Skeletal muscle tissue (tissue), 3 donors: ENCODE data around the gene ARHGAP11B.
"Not testable (repeated sequence)": the region's sequence is repeated elsewhere in the genome, so short reads cannot be mapped to it uniquely, and the experiment has no call there.

Source experiments
- H3K27ac ChIP-seq: one replicate; pipeline ENCODE4 v1.7.0; 2013; ENCODE audit warnings: mild to moderate bottlenecking, low read depth, low read length, inconsistent platforms
- H3K27me3 ChIP-seq, 3 donors: one replicate each; pipeline ENCODE4 v1.7.0; 2013; ENCODE audit warnings: low read length in 3 of 3; ENCODE audit not compliant: control insufficient read depth in 3 of 3, insufficient read depth in 3 of 3
- H3K36me3 ChIP-seq, 3 donors: one replicate each; pipeline ENCODE4 v1.7.0; 2013; ENCODE audit warnings: low read length in 3 of 3; ENCODE audit not compliant: control insufficient read depth in 3 of 3, insufficient read depth in 3 of 3
- H3K4me1 ChIP-seq, 3 donors: one replicate each; pipeline ENCODE4 v1.7.0; 2013; ENCODE audit warnings: low read length in 3 of 3, mild to moderate bottlenecking in 3 of 3; ENCODE audit not compliant: control insufficient read depth in 3 of 3, insufficient read depth in 3 of 3
- H3K4me3 ChIP-seq, 3 donors: one replicate each; pipeline ENCODE4 v1.7.0; 2013; ENCODE audit warnings: low read length in 3 of 3
- H3K9ac ChIP-seq, 3 donors: one replicate each; pipeline ENCODE4 v1.7.0; 2013; ENCODE audit warnings: low read length in 3 of 3, mild to moderate bottlenecking in 3 of 3, moderate library complexity in 2 of 3, low read depth in 1 of 3
- H3K9me3 ChIP-seq, 3 donors: one replicate each; pipeline ENCODE4 v1.7.0; 2013; ENCODE audit warnings: low read length in 3 of 3; ENCODE audit not compliant: control insufficient read depth in 3 of 3
- donor health status: Osteomylitis.

ARHGAP11B gene

GRCh38 chr15:30625436-30626193 lies at the start of gene ARHGAP11B:
Gene ARHGAP11B, plus strand, starts transcription at chr15:30626128.
- H3K36me3 ChIP-seq, H3K27me3 ChIP-seq, H3K4me1 ChIP-seq, H3K9me3 ChIP-seq: not testable (repeated sequence)
- peak within 1 kb of the TSS; percentile 93 for H3K27ac ChIP-seq
- peak within 1 kb of the TSS; percentile 67 to 85 (median 83) for H3K4me3 ChIP-seq
- peak within 1 kb of the TSS; percentile 73 to 89 (median 74) for H3K9ac ChIP-seq

GRCh38 chr15:30579394-30579970 lies 46.4 kb upstream of the ARHGAP11B start:
- H3K9me3 ChIP-seq, H3K4me3 ChIP-seq, H3K9ac ChIP-seq, H3K36me3 ChIP-seq, H3K4me1 ChIP-seq, H3K27ac ChIP-seq, H3K27me3 ChIP-seq: not testable (repeated sequence)

GRCh38 chr15:30580716-30581115 lies 45.2 kb upstream of the ARHGAP11B start:
- not testable (repeated sequence) for H3K36me3 ChIP-seq, H3K9ac ChIP-seq, H3K27ac ChIP-seq, H3K9me3 ChIP-seq, H3K27me3 ChIP-seq, H3K4me3 ChIP-seq, H3K4me1 ChIP-seq

GRCh38 chr15:30598953-30599352 lies 27.0 kb upstream of the ARHGAP11B start:
- not testable (repeated sequence) for H3K9ac ChIP-seq, H3K4me3 ChIP-seq, H3K4me1 ChIP-seq, H3K36me3 ChIP-seq, H3K9me3 ChIP-seq, H3K27me3 ChIP-seq, H3K27ac ChIP-seq

- H3K4me1 ChIP-seq, H3K4me3 ChIP-seq, H3K27me3 ChIP-seq, H3K9me3 ChIP-seq, H3K36me3 ChIP-seq, H3K9ac ChIP-seq, H3K27ac ChIP-seq: not testable (repeated sequence)
These were observed 22.1 kb upstream of the ARHGAP11B start, which contains the start of gene GOLGA8H for GRCh38 chr15:30603796-30604195. Gene GOLGA8H, plus strand, starts transcription at chr15:30604028. Its CDS starts 98 bp downstream, at chr15:30604126.

GRCh38 chr15:30612271-30612670 lies 13.7 kb upstream of the ARHGAP11B start:
- not testable (repeated sequence) for H3K27ac ChIP-seq, H3K27me3 ChIP-seq, H3K4me3 ChIP-seq, H3K9ac ChIP-seq, H3K36me3 ChIP-seq, H3K9me3 ChIP-seq, H3K4me1 ChIP-seq

- not testable (repeated sequence) for H3K27me3 ChIP-seq, H3K27ac ChIP-seq, H3K9ac ChIP-seq, H3K36me3 ChIP-seq, H3K9me3 ChIP-seq, H3K4me3 ChIP-seq, H3K4me1 ChIP-seq
These were observed 4.6 kb upstream of the ARHGAP11B start for GRCh38 chr15:30621342-30621741.

- Histone ChIP-seq H3K4me3 (peak overlapping the region; percentile 67 to 85 (median 83)), H3K9ac (peak overlapping the region; percentile 73 to 89 (median 74)), H3K27ac (peak overlapping the region; percentile 93)
- H3K36me3 ChIP-seq, H3K27me3 ChIP-seq, H3K9me3 ChIP-seq, H3K4me1 ChIP-seq: not testable (repeated sequence)
These were observed 252 bp downstream of the ARHGAP11B start for GRCh38 chr15:30626194-30626565.

GRCh38 chr15:30626632-30627031 lies 704 bp downstream of the ARHGAP11B start:
- not testable (repeated sequence) for H3K9me3 ChIP-seq, H3K27ac ChIP-seq, H3K27me3 ChIP-seq, H3K36me3 ChIP-seq, H3K4me1 ChIP-seq
- H3K4me3 ChIP-seq, result peak overlapping the region; percentile 67 to 85 (median 83)
- peak overlapping the region in 2 of 3 donors; percentile 74 to 89 for H3K9ac ChIP-seq

GRCh38 chr15:30650012-30650929 lies 24.3 kb downstream of the ARHGAP11B start:
- no peaks in the 10 kb centered on the region for H3K4me1 ChIP-seq
- H3K4me3 ChIP-seq, result no peak overlapping the region
- H3K9ac ChIP-seq, result no peak overlapping the region
- H3K9me3 ChIP-seq, result no peaks in the 10 kb centered on the region
- H3K27me3 ChIP-seq, result no peaks in the 10 kb centered on the region
- no peaks in the 10 kb centered on the region for H3K36me3 ChIP-seq
- H3K27ac ChIP-seq, result no peak overlapping the region
